Fibroblast of skin of left biceps (primary cell): Measurements from ENCODE around the gene DLG4.
"Not testable (repeated sequence)": the region's sequence is repeated elsewhere in the genome, so short reads cannot be mapped to it uniquely, and the experiment has no call there.

Experiments
- DNase-seq, 2 experiments: peaks; one replicate each; pipeline ENCODE4 v3.0.0-alpha.2; 2013; ENCODE audit warnings: low read depth in 2 of 2

DLG4 gene

GRCh38 chr17:7249214-7249613, 29.6 kb upstream of the DLG4 start:
- DNase-seq: no peak

- DNase-seq: no peak
Measured at GRCh38 chr17:7248796-7249195, 29.2 kb upstream of the DLG4 start.

- no peak for DNase-seq
Measured at GRCh38 chr17:7246779-7247178, 27.1 kb upstream of the DLG4 start.

- DNase-seq: not testable (repeated sequence)
Measured at GRCh38 chr17:7243838-7244237, 24.2 kb upstream of the DLG4 start.

- DNase-seq: no peak
Measured at GRCh38 chr17:7243453-7243729, 23.8 kb upstream of the DLG4 start.

GRCh38 chr17:7242717-7243452, 23.2 kb upstream of the DLG4 start:
- peak; percentile 90 to 92 for DNase-seq

- DNase-seq: peak; percentile 81 to 84
Measured at GRCh38 chr17:7241783-7242716, 22.4 kb upstream of the DLG4 start, which contains the start of gene GABARAP. TSS of gene GABARAP (minus strand) at chr17:7242449. CDS start at chr17:7242330, 119 bp downstream.

GRCh38 chr17:7241090-7241733, 21.6 kb upstream of the DLG4 start:
- no peak for DNase-seq

GRCh38 chr17:7240375-7240774, 20.7 kb upstream of the DLG4 start:
- no peak for DNase-seq

GRCh38 chr17:7239091-7240027, 19.7 kb upstream of the DLG4 start, which contains the start of gene PHF23:
TSS of gene PHF23 (minus strand) at chr17:7239457. CDS start at chr17:7239279, 178 bp downstream.
- DNase-seq: peak; percentile 99

GRCh38 chr17:7238420-7239090, 18.9 kb upstream of the DLG4 start:
- no peak for DNase-seq

GRCh38 chr17:7237761-7238419, 18.3 kb upstream of the DLG4 start:
- no peak for DNase-seq

GRCh38 chr17:7237266-7237760, 17.7 kb upstream of the DLG4 start:
- no peak for DNase-seq

- no peak for DNase-seq
Measured at GRCh38 chr17:7236808-7237207, 17.2 kb upstream of the DLG4 start.

- DNase-seq: no peak
Measured at GRCh38 chr17:7235693-7236665, 16.3 kb upstream of the DLG4 start.

GRCh38 chr17:7234083-7234951, 14.7 kb upstream of the DLG4 start, which contains the start of gene DVL2:
TSS of gene DVL2 (minus strand) at chr17:7234517. CDS start at chr17:7234262, 255 bp downstream.
- peak; percentile 83 to 86 for DNase-seq

- no peak for DNase-seq
Measured at GRCh38 chr17:7233701-7234082, 14.1 kb upstream of the DLG4 start.

- no peak for DNase-seq
Measured at GRCh38 chr17:7232114-7232513, 12.5 kb upstream of the DLG4 start.
